ENCODE measurements around the gene CR1L.

Gene CR1L

DNA sequence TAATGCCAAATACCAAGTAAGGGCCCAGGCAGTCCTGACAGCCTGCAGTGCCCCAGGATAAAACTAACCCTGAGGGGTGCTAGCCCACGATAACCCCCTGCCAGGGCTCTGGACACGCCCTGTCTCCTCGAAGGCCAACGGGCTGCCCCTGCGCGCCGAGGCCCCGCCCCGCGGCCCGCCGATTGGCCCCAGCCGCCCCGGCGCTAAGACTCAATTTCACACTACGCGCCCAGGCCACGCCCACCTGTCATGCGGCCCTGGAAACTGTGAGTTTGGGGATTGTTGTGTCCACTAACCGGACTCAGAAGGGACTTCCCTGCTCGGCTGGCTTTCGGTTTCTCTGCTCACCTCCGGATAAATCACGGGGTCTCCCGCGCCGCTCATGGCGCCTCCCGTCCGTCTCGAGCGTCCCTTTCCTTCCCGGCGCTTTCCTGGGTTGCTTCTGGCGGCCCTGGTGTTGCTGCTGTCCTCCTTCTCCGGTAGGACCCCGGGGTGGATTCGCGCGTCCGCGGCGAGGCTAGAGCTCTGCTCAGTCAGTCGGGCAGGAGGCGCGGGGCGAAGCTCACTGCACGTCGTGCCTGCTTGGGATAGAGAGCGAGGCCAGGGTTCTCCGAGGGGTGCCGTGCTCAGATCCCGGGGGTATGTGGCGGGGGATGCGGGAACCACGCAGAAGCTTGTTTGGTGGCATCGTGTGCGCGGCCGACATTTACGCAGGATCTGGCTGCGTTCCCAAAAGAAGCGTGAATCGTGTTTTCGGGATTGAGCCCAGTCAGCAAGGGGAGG lies at the start of gene CR1L:
TSS of gene CR1L (plus strand) at position 282 of the 783 bp plus-strand sequence. CDS start at position 383, 101 bp downstream.
- no peak within 1 kb of the TSS for H2AFZ ChIP-seq (ENCODE audit: low read length)
- H3K9me2 ChIP-seq (ENCODE audit: low read depth, low read length), result no peaks in the 10 kb centered on the region
- H3K4me2 ChIP-seq (ENCODE audit: low read length), result no peak within 1 kb of the TSS

DNA sequence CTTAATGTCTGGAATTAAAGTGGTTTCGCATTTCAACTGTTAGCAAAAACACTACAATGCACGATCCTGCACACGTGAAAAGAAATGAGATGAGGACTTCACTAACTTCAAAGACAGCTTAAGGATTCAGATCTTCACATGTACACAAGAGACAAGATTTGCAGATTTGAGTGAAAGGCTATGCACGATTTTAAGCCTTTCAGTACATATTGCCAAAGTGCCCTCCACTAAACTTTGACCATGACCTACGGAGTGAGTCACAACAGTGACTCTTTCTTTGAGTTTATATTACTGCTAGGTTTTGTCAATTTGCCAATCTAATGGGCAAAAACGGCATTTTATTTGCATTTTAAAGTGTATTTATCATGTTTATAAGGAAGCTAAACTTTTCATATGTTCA lies 41.2 kb upstream of the CR1L start:
- no peak overlapping the region for H2AFZ ChIP-seq (ENCODE audit: low read length)
- no peaks in the 10 kb centered on the region for H3K4me1 ChIP-seq (ENCODE audit: insufficient read depth, low read length, severe bottlenecking)
- H3K4me2 ChIP-seq (ENCODE audit: low read length), result no peak overlapping the region
- H3F3A ChIP-seq (ENCODE audit: insufficient read depth, low read length), result no peaks in the 10 kb centered on the region
- H3K9me2 ChIP-seq (ENCODE audit: low read depth, low read length), result no peaks in the 10 kb centered on the region
- TF ChIP-seq EZH2 (IDR thresholded peaks at IDR 0.05; ENCODE audit: borderline replicate concordance, low read length), result no peak
- TF ChIP-seq, protein P1, sequence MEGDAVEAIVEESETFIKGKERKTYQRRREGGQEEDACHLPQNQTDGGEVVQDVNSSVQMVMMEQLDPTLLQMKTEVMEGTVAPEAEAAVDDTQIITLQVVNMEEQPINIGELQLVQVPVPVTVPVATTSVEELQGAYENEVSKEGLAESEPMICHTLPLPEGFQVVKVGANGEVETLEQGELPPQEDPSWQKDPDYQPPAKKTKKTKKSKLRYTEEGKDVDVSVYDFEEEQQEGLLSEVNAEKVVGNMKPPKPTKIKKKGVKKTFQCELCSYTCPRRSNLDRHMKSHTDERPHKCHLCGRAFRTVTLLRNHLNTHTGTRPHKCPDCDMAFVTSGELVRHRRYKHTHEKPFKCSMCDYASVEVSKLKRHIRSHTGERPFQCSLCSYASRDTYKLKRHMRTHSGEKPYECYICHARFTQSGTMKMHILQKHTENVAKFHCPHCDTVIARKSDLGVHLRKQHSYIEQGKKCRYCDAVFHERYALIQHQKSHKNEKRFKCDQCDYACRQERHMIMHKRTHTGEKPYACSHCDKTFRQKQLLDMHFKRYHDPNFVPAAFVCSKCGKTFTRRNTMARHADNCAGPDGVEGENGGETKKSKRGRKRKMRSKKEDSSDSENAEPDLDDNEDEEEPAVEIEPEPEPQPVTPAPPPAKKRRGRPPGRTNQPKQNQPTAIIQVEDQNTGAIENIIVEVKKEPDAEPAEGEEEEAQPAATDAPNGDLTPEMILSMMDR (IDR thresholded peaks at IDR 0.05; ENCODE audit: low read length), result no peak
- H3K27me3 ChIP-seq (ENCODE audit: insufficient read depth, low read length), result no peaks in the 10 kb centered on the region
- no peak overlapping the region for H3K9ac ChIP-seq (ENCODE audit: low read length)
- H3K9me3 ChIP-seq (ENCODE audit: low read length), result no peaks in the 10 kb centered on the region
- H3K27ac ChIP-seq (ENCODE audit: low read depth, low read length, poor library complexity, severe bottlenecking), result no peak overlapping the region
- no peaks in the 10 kb centered on the region for H4K20me1 ChIP-seq (ENCODE audit: insufficient read depth, low read length)
- H3K36me3 ChIP-seq (ENCODE audit: insufficient read depth, low read length), result no peaks in the 10 kb centered on the region
- no peaks in the 10 kb centered on the region for H3K79me2 ChIP-seq (ENCODE audit: insufficient read depth, low read length)
- H3K4me3 ChIP-seq (ENCODE audit: low read depth, low read length, poor library complexity, severe bottlenecking), result no peak overlapping the region

More for the DNA sequence above, at the start of gene CR1L:
- H3K27me3 ChIP-seq (ENCODE audit: insufficient read depth, low read length), result no peaks in the 10 kb centered on the region
- H3K4me1 ChIP-seq (ENCODE audit: insufficient read depth, low read length, severe bottlenecking), result no peaks in the 10 kb centered on the region
- H3K9ac ChIP-seq (ENCODE audit: low read length), result no peak within 1 kb of the TSS
- H3K27ac ChIP-seq (ENCODE audit: low read depth, low read length, poor library complexity, severe bottlenecking), result no peak within 1 kb of the TSS
- no peaks in the 10 kb centered on the region for H3K9me3 ChIP-seq (ENCODE audit: low read length)
- H3K36me3 ChIP-seq (ENCODE audit: insufficient read depth, low read length), result no peaks in the 10 kb centered on the region
- TF ChIP-seq, protein P1 (IDR thresholded peaks at IDR 0.05; ENCODE audit: low read length), result no peak
- no peak for TF ChIP-seq EZH2 (IDR thresholded peaks at IDR 0.05; ENCODE audit: borderline replicate concordance, low read length)
- no peaks in the 10 kb centered on the region for H4K20me1 ChIP-seq (ENCODE audit: insufficient read depth, low read length)
- H3K79me2 ChIP-seq (ENCODE audit: insufficient read depth, low read length), result no peaks in the 10 kb centered on the region
- no peak within 1 kb of the TSS for H3K4me3 ChIP-seq (ENCODE audit: low read depth, low read length, poor library complexity, severe bottlenecking)
- H3F3A ChIP-seq (ENCODE audit: insufficient read depth, low read length), result no peaks in the 10 kb centered on the region

DNA sequence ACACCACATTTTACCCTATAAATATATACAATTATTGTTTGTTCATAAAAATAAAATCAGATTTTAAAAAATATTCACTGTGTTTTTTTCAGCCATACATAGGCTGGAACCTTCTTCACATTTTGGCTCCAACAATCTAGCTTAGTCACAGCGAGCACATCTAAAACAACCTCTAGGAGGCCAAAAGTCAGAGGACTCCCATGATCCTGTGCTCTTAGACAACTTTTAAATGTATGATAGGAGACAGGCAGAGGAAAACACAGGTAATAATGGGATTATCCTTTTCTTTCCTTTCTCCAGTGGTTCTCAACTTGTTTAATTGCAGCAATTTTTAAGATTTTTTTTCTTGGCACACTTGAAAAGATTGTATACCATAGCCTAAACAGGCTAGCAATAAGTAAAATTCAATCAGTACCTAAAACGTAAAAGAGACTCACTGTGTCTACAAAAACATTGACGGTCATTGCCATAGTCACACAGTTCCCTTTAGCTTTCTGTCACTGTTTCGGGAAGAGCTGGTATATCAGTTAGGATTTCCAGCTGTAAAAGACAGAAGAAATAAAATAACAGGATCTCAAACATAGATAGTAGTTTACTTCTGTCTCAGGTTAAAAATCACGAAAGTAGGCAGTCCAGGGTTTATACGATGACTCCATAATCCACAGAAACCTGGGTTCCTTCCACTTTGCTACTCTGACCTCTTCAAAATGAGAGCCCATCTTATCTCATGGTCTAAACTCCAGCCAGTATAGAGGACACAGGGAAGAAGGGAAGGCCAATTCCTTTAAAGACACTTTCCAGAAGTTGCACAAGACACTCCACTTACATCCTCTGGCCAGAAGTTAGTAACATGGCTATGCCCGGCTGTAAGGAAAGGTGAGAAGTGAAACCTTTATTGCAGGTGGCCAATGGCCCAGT lies 39.2 kb upstream of the CR1L start:
- no peak overlapping the region for H3K27ac ChIP-seq (ENCODE audit: low read depth, low read length, poor library complexity, severe bottlenecking)
- no peaks in the 10 kb centered on the region for H4K20me1 ChIP-seq (ENCODE audit: insufficient read depth, low read length)
- H3F3A ChIP-seq (ENCODE audit: insufficient read depth, low read length), result no peaks in the 10 kb centered on the region
- no peaks in the 10 kb centered on the region for H3K9me3 ChIP-seq (ENCODE audit: low read length)
- H3K9me2 ChIP-seq (ENCODE audit: low read depth, low read length), result no peaks in the 10 kb centered on the region
- H2AFZ ChIP-seq (ENCODE audit: low read length), result no peak overlapping the region
- no peaks in the 10 kb centered on the region for H3K36me3 ChIP-seq (ENCODE audit: insufficient read depth, low read length)
- no peak overlapping the region for H3K9ac ChIP-seq (ENCODE audit: low read length)
- no peak for TF ChIP-seq EZH2 (IDR thresholded peaks at IDR 0.05; ENCODE audit: borderline replicate concordance, low read length)
- TF ChIP-seq, protein P1 (IDR thresholded peaks at IDR 0.05; ENCODE audit: low read length), result no peak
- no peak overlapping the region for H3K4me3 ChIP-seq (ENCODE audit: low read depth, low read length, poor library complexity, severe bottlenecking)
- H3K27me3 ChIP-seq (ENCODE audit: insufficient read depth, low read length), result no peaks in the 10 kb centered on the region
- no peaks in the 10 kb centered on the region for H3K4me1 ChIP-seq (ENCODE audit: insufficient read depth, low read length, severe bottlenecking)
- no peak overlapping the region for H3K4me2 ChIP-seq (ENCODE audit: low read length)
- no peaks in the 10 kb centered on the region for H3K79me2 ChIP-seq (ENCODE audit: insufficient read depth, low read length)
